GM19025 (cell line): ENCODE results near the gene C10orf67.
"Not testable (repeated sequence)": the region's sequence is repeated elsewhere in the genome, so short reads cannot be mapped to it uniquely, and the experiment has no call there.

Experiments used
- ATAC-seq: cut with Tn5 transposase; IDR thresholded peaks from one replicate; pipeline ENCODE4 v1.9.1; 2021; ENCODE audit warnings: mild to moderate bottlenecking, low read depth, moderate library complexity; ENCODE audit not compliant: unreplicated experiment

Gene C10orf67

DNA sequence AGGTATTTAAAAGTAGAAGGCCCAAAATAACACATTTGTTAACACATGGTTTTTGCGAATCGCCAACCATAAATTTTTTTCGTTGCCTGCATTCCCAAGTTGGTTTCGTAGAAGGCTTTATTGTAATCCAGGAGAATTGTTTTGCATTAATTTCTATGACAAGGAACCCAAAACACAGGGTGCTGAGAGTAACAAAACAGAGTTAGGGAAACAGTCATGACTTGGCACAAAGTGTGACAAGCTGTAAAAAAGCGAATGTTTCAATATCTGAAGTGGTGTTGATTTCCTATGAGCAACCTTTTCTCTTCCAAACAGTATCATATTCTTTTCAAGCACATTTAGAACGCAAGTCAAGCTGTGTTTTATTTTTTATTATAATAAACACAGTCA, 63.6 kb downstream of the C10orf67 start:
- ATAC-seq = no peak

- ATAC-seq = no peak
Measured at GRCh38 chr10:23280419-23281043, 64.1 kb downstream of the C10orf67 start.

DNA sequence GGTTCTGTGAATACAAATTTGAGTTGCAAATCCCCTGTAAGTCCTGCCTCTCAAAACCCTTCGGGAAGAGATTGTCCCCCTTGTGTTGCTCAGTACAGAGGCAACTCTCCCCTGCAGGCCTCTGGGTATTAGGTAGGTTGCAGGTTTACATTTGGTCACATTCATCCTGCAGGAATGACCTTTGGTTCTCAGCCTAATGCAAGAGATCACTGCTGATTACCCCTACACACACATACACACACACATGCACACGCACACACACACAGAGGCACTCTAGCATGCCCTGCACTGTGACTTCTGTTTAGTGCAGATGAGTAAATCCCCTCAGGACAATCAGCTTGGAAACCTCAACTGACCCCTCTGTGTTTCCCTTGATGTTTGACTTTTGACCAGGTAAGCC, 69.2 kb downstream of the C10orf67 start:
- ATAC-seq = no peak

- ATAC-seq = not testable (repeated sequence)
Measured at GRCh38 chr10:23274179-23274578, 70.4 kb downstream of the C10orf67 start.

- ATAC-seq = no peak
Measured at GRCh38 chr10:23270531-23270930, 74.1 kb downstream of the C10orf67 start.

DNA sequence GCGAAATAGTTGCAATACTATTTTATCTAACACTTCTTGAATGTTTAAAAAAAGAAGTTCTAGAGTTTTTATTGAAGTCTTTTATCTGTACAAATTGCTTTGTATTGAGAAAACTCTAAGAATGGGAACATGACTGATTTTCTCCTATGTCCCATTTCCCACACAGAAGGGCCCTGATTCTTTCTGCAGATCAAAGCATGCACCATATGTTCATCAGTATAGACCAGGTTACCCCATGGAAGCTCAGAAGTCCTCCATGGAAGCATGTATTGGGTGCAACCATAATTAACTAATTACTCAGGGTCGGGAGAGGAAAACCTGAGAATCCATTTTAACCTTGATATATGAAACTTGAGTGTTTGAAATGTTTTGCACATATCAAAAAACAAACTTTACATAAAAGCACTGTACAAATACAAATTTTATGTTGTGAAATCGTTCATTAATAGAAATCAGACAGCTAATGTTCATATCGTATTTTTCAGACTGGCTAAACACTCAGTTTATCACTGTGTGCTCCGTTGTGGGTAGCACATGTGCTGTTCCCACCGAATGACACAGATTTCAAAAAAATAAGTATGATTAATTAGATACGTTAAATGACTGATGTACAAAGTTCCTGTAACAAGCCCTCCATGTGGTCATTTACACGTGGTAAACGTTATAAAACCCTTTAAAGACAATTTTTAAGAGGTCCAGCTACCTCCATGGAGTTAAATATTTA, 81.0 kb downstream of the C10orf67 start:
- no peak for ATAC-seq

DNA sequence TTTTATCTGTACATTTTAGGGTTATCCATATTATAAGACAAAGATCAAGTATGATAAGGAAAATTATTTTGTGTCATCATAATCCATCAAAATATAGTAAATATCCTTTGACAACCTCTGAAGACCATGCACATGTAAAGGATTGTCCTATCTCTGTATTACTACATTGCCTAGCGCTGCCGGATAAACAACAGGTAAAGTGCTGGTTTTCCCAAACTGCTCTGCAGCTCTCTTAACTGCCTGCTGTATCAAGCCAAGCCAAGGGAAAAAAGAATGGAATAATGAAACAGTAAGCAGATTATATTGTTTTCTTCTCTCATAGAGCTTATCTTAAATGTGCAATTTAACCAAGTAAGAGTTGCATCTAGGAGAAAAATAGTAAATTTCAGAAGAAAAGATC, 81.7 kb downstream of the C10orf67 start:
- no peak for ATAC-seq

GRCh38 chr10:23258516-23258915, 86.1 kb downstream of the C10orf67 start:
- no peak for ATAC-seq

- ATAC-seq = no peak
Measured at GRCh38 chr10:23253780-23254179, 90.8 kb downstream of the C10orf67 start.

GRCh38 chr10:23252859-23253258, 91.7 kb downstream of the C10orf67 start:
- ATAC-seq = not testable (repeated sequence)

DNA sequence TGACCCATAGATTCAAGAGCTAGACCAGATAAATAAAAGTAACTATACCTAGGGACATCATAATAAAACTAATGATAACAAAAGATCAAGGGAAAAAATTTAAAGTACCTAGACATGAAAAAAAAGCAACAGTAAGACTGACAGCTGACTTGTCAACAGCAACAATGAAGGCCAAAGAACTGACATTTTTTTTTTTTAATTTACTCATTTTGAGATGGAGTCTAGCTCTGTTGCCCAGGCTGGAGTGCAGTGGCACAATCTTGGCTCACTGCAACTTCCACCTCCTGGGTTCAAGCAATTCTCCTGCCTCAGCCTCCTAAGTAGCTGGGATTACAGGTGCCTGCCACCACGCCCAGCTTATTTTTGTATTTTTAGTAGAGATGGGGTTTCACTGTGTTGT, 102.8 kb downstream of the C10orf67 start:
- ATAC-seq = not testable (repeated sequence)

DNA sequence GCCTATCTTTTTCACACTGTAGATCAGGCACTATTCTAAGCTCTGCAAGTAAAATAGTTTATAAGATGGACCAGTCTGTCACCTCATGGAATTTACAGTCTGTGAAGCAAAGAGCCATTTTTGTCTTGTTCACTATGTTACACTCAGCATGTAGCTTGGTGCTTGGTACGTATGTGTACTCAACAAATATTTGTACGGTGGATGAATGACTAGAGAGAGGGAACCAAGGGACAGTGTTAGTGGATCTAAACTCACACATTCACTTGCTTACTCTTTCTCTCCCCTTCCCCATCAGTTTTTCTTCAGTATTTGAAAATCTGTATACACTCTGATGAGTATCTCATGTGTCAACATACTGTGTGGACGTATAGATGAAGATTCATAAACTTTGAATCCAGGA, 106.6 kb downstream of the C10orf67 start:
- ATAC-seq = no peak

DNA sequence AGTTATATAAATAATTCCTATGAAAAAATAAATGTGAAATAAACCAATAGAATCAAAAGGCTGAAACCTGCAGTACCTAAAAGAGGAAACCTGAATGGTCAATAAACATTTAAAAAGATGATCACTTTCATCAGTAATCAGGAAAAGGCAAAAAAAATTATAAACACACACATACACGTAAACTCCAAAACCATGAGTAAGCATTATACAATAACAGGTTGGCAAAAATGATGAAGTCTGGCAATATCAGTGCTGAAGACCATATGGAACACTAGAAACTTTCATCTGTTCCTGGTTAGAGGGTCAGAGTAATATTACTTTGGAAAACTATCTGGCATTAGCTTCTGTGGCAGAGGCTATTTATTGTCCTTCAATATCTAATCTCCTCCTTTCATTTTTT, 114.0 kb downstream of the C10orf67 start:
- ATAC-seq = no peak

DNA sequence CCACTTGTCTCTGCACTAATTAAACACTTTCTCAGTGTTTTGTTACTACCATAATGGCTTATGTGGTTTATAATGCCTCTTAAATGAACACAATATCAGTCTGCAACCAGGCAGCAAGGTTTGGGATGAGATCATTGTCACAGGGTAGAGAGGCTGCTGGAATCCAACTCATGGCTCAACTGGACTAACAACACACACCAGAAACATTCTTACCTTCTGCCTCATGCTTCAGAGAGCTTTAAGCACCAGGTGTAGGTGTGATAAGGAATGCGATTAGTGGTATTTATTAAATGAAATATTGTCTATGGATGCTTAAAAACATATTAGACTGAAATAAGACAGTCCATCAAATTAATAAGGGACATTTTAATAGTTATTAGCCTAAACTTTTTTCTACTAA, 127.1 kb downstream of the C10orf67 start:
- ATAC-seq = no peak

GRCh38 chr10:23205972-23206642, 138.5 kb downstream of the C10orf67 start:
- no peak for ATAC-seq

DNA sequence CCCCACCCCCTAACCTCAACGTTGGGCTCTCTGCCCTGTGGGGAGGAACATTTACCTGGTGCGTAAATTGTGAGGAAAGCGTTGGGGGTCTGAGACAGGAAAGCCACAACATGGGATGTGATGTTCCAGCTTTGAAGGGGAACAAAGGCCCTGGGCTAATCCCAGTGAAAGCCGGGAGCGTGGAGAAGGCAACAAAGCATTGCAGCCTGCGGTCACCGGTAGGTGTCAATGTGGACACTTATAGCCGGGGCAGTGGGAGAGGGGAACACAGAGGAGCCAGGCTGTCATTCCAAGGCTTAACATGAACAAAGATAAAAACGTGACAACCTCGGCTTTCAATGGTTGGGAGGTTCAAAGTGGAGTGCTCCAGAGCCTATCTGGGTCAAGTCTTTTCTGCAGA, 139.8 kb downstream of the C10orf67 start:
- no peak for ATAC-seq

DNA sequence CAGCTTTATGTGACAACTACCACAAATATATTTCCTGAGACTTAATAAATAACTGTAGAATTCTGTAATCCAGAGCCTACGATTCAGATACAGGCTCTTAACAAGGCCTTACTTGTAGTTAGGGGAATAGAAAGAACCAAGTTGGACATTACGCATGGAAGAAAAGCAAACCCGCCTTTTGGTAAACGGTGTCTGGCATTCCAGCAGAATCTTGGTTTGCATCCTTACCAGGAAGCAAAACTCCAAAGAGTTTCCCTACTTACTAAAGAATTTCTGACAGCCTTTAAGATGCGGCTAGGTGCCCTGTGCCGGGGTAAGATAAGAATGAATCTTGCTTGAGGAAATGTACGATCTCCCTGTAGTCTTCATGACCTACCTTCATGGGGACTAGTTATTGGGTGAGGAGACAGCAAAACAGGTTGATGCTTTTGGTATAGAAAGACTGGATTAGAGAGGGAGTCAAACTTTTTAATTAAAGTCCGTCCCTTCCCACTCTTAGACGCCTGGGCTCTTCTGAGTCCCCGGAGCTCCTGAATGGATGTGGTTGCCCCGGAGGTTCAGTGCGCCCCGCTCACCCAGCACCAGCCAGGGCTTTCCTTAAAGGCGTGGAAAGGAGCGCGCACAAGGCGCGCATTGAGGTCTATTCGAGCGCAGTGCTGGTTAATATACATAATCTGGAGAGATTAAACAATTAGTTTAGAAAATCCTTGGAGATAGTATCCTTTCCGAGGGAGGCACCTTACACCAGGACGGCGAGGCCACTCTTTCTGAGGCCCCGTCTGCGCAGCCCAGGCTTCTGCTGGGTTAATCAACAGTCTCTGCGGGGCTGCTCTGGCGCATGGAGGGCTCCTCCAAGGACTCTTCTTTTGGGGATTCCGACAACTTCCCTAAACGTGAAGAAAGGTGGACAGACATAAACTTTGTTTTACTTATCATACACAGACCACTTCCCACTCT, 140.9 kb downstream of the C10orf67 start:
- no peak for ATAC-seq

GRCh38 chr10:23202779-23203178, 141.8 kb downstream of the C10orf67 start:
- ATAC-seq = no peak

GRCh38 chr10:23201837-23202236, 142.8 kb downstream of the C10orf67 start:
- ATAC-seq = no peak

DNA sequence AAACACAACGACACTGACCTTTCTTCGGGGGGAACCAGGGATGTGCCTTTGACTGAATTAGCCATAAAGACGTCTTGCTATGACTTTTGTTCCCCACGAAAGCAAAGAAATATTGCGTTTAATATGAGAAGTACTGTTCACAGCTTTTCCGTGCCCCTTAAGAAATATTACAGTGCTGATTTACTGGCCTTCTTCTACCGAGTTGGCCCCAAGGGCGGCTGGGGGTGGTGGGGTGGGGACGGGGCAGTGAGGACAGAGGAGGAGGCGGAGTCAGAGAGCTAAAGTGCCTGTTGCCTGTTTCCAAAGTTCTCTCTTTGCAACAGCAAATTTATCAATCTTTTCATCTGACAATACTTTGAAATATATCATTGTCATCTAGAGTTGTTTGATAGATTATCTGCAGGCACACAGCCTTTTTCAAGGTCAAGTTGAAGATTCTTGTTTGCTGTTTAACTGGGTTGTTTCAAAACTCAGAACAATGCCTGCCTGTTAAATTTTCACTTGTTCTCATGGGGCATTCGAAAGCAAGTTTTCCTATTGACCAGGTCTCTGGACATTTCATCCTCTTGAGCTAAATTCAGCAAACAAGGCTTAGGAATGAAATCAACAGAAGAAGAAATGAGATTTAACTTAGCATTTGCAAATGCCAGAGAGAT, 143.5 kb downstream of the C10orf67 start:
- ATAC-seq = no peak
